Epidermal melanocyte (primary cell): Measurements from ENCODE around the gene ITK.

Experiments used
- DNase-seq: peaks from one replicate; pipeline ENCODE4 v3.0.0; 2011; ENCODE audit warnings: low spot score; ENCODE audit not compliant: insufficient read length

The ITK gene

GRCh38 chr5:157180374-157181264, at the start of gene ITK:
ITK (plus strand) TSS chr5:157180840; CDS start chr5:157180978, 138 bp downstream.
- DNase-seq = no peak

- DNase-seq = no peak
Observed at GRCh38 chr5:157130925-157131324, 49.7 kb upstream of the ITK start.

GRCh38 chr5:157132281-157132612, 48.4 kb upstream of the ITK start:
- no peak for DNase-seq

- DNase-seq = no peak
Observed at GRCh38 chr5:157137691-157138090, 42.9 kb upstream of the ITK start.

- DNase-seq = peak; percentile 99
Observed at GRCh38 chr5:157142317-157143126, 38.1 kb upstream of the ITK start, which contains the start of gene MED7. MED7 (minus strand) TSS chr5:157142865; CDS start chr5:157139431, 3,434 bp downstream.

- DNase-seq = peak; percentile 69
Observed at GRCh38 chr5:157143127-157143971, 37.3 kb upstream of the ITK start.

GRCh38 chr5:157148734-157149615, 31.7 kb upstream of the ITK start:
- peak; percentile 81 for DNase-seq

- no peak for DNase-seq
Observed at GRCh38 chr5:157150995-157151394, 29.6 kb upstream of the ITK start.

GRCh38 chr5:157155297-157155696, 25.3 kb upstream of the ITK start:
- DNase-seq = no peak

- no peak for DNase-seq
Observed at GRCh38 chr5:157157293-157157891, 23.2 kb upstream of the ITK start.

- no peak for DNase-seq
Observed at GRCh38 chr5:157159209-157159751, 21.4 kb upstream of the ITK start.

- DNase-seq = no peak
Observed at GRCh38 chr5:157160001-157160400, 20.6 kb upstream of the ITK start.

GRCh38 chr5:157161996-157162395, 18.6 kb upstream of the ITK start:
- no peak for DNase-seq

GRCh38 chr5:157162919-157163510, 17.6 kb upstream of the ITK start:
- no peak for DNase-seq

- DNase-seq = no peak
Observed at GRCh38 chr5:157164521-157164920, 16.1 kb upstream of the ITK start.

GRCh38 chr5:157165261-157165660, 15.4 kb upstream of the ITK start:
- DNase-seq = no peak

- no peak for DNase-seq
Observed at GRCh38 chr5:157165668-157166067, 15.0 kb upstream of the ITK start.

- DNase-seq = no peak
Observed at GRCh38 chr5:157166214-157167213, 14.1 kb upstream of the ITK start, which contains the start of gene GARIN3. GARIN3 (minus strand) TSS chr5:157166264; CDS start chr5:157166168, 96 bp downstream.
